Retinal pigment epithelial cell (primary cell): ENCODE data around the gene MAN2C1.
"Not testable (repeated sequence)": the region's sequence is repeated elsewhere in the genome, so short reads cannot be mapped to it uniquely, and the experiment has no call there.

ENCODE experiments used
- DNase-seq: peaks from one replicate; pipeline ENCODE4 v3.0.0-alpha.2; 2010; ENCODE audit warnings: low read depth
- H3K4me3 ChIP-seq: 2 replicates; pipeline ENCODE4 v1.5.1; 2011; ENCODE audit warnings: mild to moderate bottlenecking, low read length, control low read depth, moderate library complexity
- CTCF ChIP-seq: conservative IDR thresholded peaks from 2 replicates; pipeline ENCODE4 v1.5.1; 2011; ENCODE audit warnings: low read depth, low read length, control low read depth, inconsistent platforms

MAN2C1 gene

GRCh38 chr15:75349851-75350588 lies 18.4 kb downstream of the MAN2C1 start:
- no peak for DNase-seq
- no peak overlapping the region for H3K4me3 ChIP-seq
- TF ChIP-seq CTCF = no peak

GRCh38 chr15:75349351-75349669 lies 19.1 kb downstream of the MAN2C1 start:
- H3K4me3 ChIP-seq, DNase-seq: not testable (repeated sequence)

GRCh38 chr15:75348562-75349350 lies 19.7 kb downstream of the MAN2C1 start:
- H3K4me3 ChIP-seq = peak overlapping the region; percentile 77
- DNase-seq = no peak

GRCh38 chr15:75348034-75348561 lies 20.3 kb downstream of the MAN2C1 start:
- no peak for DNase-seq
- no peak for TF ChIP-seq CTCF
- H3K4me3 ChIP-seq = peak overlapping the region; percentile 77

More at GRCh38 chr15:75348562-75349350, 19.7 kb downstream of the MAN2C1 start:
- no peak for TF ChIP-seq CTCF

- H3K4me3 ChIP-seq = peak overlapping the region; percentile 77
- DNase-seq = no peak
- TF ChIP-seq CTCF = no peak
Measured at GRCh38 chr15:75347222-75348033, 21.0 kb downstream of the MAN2C1 start.

- no peak for DNase-seq
- no peak for TF ChIP-seq CTCF
- H3K4me3 ChIP-seq = peak within 1 kb of the TSS; percentile 77
Measured at GRCh38 chr15:75346796-75347221, 21.6 kb downstream of the MAN2C1 start, which contains the start of gene NEIL1. Gene NEIL1 (plus strand): TSS chr15:75347039. CDS start chr15:75348906, 1,867 bp downstream.

GRCh38 chr15:75343953-75344352 lies 24.5 kb downstream of the MAN2C1 start:
- DNase-seq, H3K4me3 ChIP-seq: not testable (repeated sequence)
